Activated CD4-positive, alpha-beta T cell treated with anti-CD3 and anti-CD28 coated beads, Interleukin-2, amount 10 ng/mL, durations not matched to agents 7 days and 5 days (primary cell): Measurements from ENCODE around the gene ZBTB3. TPM values are rescaled to one million over a fixed set of nuclear protein-coding genes. Genes with fewer than 3 reads are reported as not detected.
"Not testable (repeated sequence)": the region's sequence is repeated elsewhere in the genome, so short reads cannot be mapped to it uniquely, and the experiment has no call there.

ENCODE experiments used
- CTCF ChIA-PET: fragments of 350-600 bp; sonication (Branson Sonifier 250); formaldehyde crosslinking; loops from one replicate; lab custom pipeline; 2021; ENCODE audit warnings: antibody characterized with exemption; lab: Charles Lee
- POLR2A ChIA-PET: fragments of 350-600 bp; sonication (Branson Sonifier 250); formaldehyde crosslinking; loops from one replicate; lab custom pipeline; 2021; ENCODE audit warnings: antibody characterized with exemption; lab: Charles Lee
- DNase-seq: peaks from one replicate; pipeline ENCODE4 v3.0.0-alpha.2; 2020
- H3K27ac Mint-ChIP-seq: one replicate; pipeline ENCODE4 v1.8.0; 2021; ENCODE audit warnings: mild to moderate bottlenecking, moderate library complexity, mixed read lengths
- H3K27me3 Mint-ChIP-seq: one replicate; pipeline ENCODE4 v1.8.0; 2021; ENCODE audit warnings: mixed read lengths
- H3K36me3 Mint-ChIP-seq: one replicate; pipeline ENCODE4 v1.8.0; 2021; ENCODE audit warnings: low read depth, mixed read lengths
- H3K4me1 Mint-ChIP-seq: one replicate; pipeline ENCODE4 v1.8.0; 2021; ENCODE audit warnings: mixed read lengths
- H3K4me3 Mint-ChIP-seq: one replicate; pipeline ENCODE4 v1.8.0; 2021; ENCODE audit warnings: mild to moderate bottlenecking, moderate library complexity, mixed read lengths
- H3K9me3 Mint-ChIP-seq: one replicate; pipeline ENCODE4 v1.8.0; 2021; ENCODE audit warnings: mixed read lengths
- total RNA-seq, 2 experiments: library from RNA; stranded (reverse); gene quantifications; one replicate each; pipeline ENCODE4 v1.2.3, GENCODE V29; 2021

The ZBTB3 gene
- total RNA-seq, 2 experiments from 2014 or later = 14.3 to 18.5 TPM

- Mint-ChIP-seq H3K27ac (peak overlapping the region; percentile 95), H3K4me1 (peaks cover 29% of the 10 kb centered on the region), H3K36me3 (peaks cover 18% of the 10 kb centered on the region), H3K4me3 (peak overlapping the region; percentile 92), H3K27me3 (no peaks in the 10 kb centered on the region), H3K9me3 (no peaks in the 10 kb centered on the region)
- POLR2A ChIA-PET = interaction anchor here (0.7 to 1.6 kb wide), 10 partner anchors 14 to 128 kb away, joined by 3 to 7 read pairs (median 4); partner anchors contain the start of genes C11orf98, CSKMT, SLC3A2 and TAF6L
- CTCF ChIA-PET = interaction anchor here (0.6 to 3.7 kb wide), 19 partner anchors 9 to 328 kb away, joined by 3 to 15 read pairs (median 4); partner anchors contain the start of genes HNRNPUL2, POLR2G, SLC3A2 and STX5
- DNase-seq = no peak
Measured at GRCh38 chr11:62752994-62753735, 795 bp downstream of the ZBTB3 start.

DNA sequence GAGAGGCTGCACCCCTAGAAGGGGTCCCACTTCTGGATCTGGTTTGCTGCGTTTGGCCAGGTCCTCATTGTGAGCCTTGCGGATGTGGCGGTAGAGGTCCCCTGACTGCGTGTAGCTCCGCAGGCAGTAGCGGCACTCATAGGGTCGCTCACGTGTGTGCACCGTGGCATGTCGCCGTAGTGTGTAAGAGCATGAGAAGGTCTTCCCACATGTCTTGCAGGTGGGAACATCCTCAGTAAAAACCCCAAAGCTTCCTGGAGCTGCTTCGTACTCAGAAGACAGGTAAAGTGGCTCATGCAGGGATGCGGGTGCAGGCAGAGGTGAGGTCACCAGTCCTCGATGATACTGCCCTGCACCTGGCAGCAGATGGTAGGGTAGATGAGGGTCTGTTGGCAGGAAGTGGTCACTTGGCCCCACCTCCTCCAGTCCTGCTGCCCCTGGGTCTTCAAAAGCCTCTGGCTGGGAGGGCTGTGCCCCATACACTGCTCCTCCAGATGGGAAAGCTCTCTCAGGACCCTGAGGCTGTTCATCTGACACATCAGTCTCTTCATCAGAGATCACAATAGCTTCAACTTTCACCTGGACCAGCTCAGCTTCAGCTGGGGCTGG is 1.7 kb downstream of the ZBTB3 start:
- no peaks in the 10 kb centered on the region for H3K9me3 Mint-ChIP-seq
- H3K27me3 Mint-ChIP-seq = no peaks in the 10 kb centered on the region
- DNase-seq = no peak
- ChIA-PET CTCF (interaction anchor here (1.2 to 3.7 kb wide), 5 partner anchors 9 to 129 kb away, joined by 5 to 13 read pairs (median 10); partner anchors contain the start of genes POLR2G and SLC3A2), POLR2A (interaction anchor here (0.7 kb wide), 1 partner anchor 14 kb away, joined by 3 read pairs; no protein-coding TSS in a partner anchor)
- peaks cover 18% of the 10 kb centered on the region for H3K36me3 Mint-ChIP-seq
- peaks cover 29% of the 10 kb centered on the region for H3K4me1 Mint-ChIP-seq
- H3K27ac Mint-ChIP-seq = peak overlapping the region; percentile 62
- no peak overlapping the region for H3K4me3 Mint-ChIP-seq

- CTCF ChIA-PET, H3K4me3 Mint-ChIP-seq, POLR2A ChIA-PET, H3K9me3 Mint-ChIP-seq, DNase-seq, H3K27me3 Mint-ChIP-seq: not testable (repeated sequence)
- Mint-ChIP-seq H3K4me1 (peaks cover 28% of the 10 kb centered on the region), H3K36me3 (peaks cover 18% of the 10 kb centered on the region), H3K27ac (peak overlapping the region; percentile 57)
Measured at GRCh38 chr11:62749931-62750330, 4.0 kb downstream of the ZBTB3 start.

DNA sequence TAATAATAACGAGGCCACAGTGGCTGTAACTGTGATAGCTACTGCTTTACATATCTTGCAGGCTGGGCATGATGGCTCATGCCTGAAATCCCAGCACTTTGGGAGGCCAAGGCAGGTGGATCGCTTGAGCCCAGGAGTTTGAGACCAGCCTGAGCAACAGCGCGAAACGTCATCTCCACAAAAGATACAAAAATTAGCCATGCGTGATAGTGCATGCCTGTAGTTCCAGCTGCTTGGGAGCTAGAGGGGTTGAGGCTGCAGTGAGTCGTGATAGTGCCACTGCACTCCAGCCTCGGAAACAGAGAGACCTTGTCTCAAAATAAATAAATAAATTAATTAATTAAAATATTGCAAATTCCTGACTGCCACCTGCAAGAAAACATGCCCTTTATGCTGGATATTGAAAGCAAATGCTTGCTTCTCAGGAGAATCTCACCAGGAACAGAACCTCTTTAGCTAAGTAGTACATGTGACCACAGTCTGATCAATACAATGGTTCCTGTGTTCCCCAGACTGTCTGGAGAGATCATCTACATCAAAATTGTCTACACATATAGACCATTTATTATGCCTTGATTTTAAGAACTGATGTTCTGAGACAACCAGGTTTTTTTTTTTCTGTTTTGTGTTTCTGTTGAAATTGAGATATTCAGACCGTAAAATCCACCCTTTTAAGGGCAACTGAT is 6.3 kb downstream of the ZBTB3 start:
- no peak for DNase-seq
- Mint-ChIP-seq H3K4me3 (no peak overlapping the region), H3K9me3 (no peaks in the 10 kb centered on the region), H3K27me3 (no peaks in the 10 kb centered on the region), H3K4me1 (peaks cover 15% of the 10 kb centered on the region), H3K36me3 (peaks cover 13% of the 10 kb centered on the region), H3K27ac (no peak overlapping the region)
- CTCF ChIA-PET = interaction anchor here (1.0 to 1.8 kb wide), 3 partner anchors 11 to 39 kb away, joined by 5 to 6 read pairs (median 5); no protein-coding TSS in a partner anchor
- POLR2A ChIA-PET = no interaction called here

DNA sequence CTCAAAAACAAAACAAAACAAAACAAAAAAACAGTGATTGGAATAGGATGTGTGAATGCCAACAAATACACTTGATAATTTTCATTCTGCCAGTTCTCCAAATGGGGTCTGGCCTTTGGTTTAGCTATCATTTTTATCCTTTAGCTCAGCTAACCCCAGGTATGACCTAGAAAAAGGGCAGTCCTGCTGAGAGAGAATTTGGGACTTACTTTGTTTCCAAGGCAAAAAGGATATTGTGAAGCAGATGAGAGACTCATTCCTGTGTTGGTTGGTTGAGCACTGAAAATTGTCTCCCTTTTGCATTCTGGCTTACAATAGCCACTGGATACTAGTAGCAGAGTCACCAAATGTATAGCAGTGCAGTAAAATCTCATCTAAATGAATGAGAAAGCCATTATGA is 16.8 kb downstream of the ZBTB3 start:
- peaks cover 30% of the 10 kb centered on the region for H3K36me3 Mint-ChIP-seq
- H3K9me3 Mint-ChIP-seq = no peaks in the 10 kb centered on the region
- H3K27me3 Mint-ChIP-seq = no peaks in the 10 kb centered on the region
- DNase-seq = no peak
- ChIA-PET POLR2A (interaction anchor here (0.6 kb wide), 1 partner anchor 9 kb away, joined by 3 read pairs; the partner anchor contains the start of gene TTC9C), CTCF (interaction anchor here (0.6 to 1.8 kb wide), 7 partner anchors 7 to 179 kb away, joined by 3 to 7 read pairs (median 4); partner anchors contain the start of gene ZBTB3)
- H3K4me3 Mint-ChIP-seq = no peak overlapping the region
- peaks cover 8% of the 10 kb centered on the region for H3K4me1 Mint-ChIP-seq
- no peak overlapping the region for H3K27ac Mint-ChIP-seq

DNA sequence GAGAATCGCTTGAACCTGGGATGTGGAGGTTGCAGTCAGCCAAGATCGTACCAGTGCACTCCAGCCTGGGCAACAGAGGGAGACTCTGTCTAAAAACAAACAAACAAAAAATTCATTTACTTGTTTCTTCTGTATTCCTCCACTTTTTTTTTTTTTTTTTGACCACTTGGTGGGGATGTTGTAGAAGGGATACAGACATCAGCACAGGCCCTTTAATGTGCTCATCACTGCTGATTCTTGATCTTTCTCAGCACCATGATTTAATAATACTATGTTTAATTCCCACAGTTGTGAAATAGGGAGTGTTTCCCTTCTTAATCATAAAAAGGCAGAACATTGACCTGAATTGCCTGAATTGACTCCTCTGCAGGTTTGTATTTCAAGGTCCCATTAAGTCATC is 21.1 kb downstream of the ZBTB3 start:
- no peak overlapping the region for H3K4me3 Mint-ChIP-seq
- no peaks in the 10 kb centered on the region for H3K9me3 Mint-ChIP-seq
- POLR2A ChIA-PET = no interaction called here
- CTCF ChIA-PET = interaction anchor here (0.6 kb wide), 2 partner anchors 108 to 123 kb away, joined by 4 to 5 read pairs; no protein-coding TSS in a partner anchor
- peaks cover 31% of the 10 kb centered on the region for H3K36me3 Mint-ChIP-seq
- H3K4me1 Mint-ChIP-seq = peaks cover 28% of the 10 kb centered on the region
- no peak overlapping the region for H3K27ac Mint-ChIP-seq
- H3K27me3 Mint-ChIP-seq = no peaks in the 10 kb centered on the region
- no peak for DNase-seq

GRCh38 chr11:62730076-62730475 is 23.9 kb downstream of the ZBTB3 start:
- DNase-seq, POLR2A ChIA-PET, H3K27me3 Mint-ChIP-seq, H3K9me3 Mint-ChIP-seq: not testable (repeated sequence)
- H3K36me3 Mint-ChIP-seq = peaks cover 44% of the 10 kb centered on the region
- peaks cover 34% of the 10 kb centered on the region for H3K4me1 Mint-ChIP-seq
- CTCF ChIA-PET = interaction anchor here (0.8 to 2.9 kb wide), 4 partner anchors 8 to 57 kb away, joined by 3 to 13 read pairs (median 5); partner anchors contain the start of gene ZBTB3
- H3K27ac Mint-ChIP-seq = peak overlapping the region; percentile 25
- peak overlapping the region; percentile 96 for H3K4me3 Mint-ChIP-seq

GRCh38 chr11:62728171-62728988 is 25.6 kb downstream of the ZBTB3 start, which contains the start of gene TTC9C:
Gene TTC9C (plus strand): TSS chr11:62728486. CDS start chr11:62728849, 363 bp downstream.
- Mint-ChIP-seq H3K9me3 (no peaks in the 10 kb centered on the region), H3K4me1 (peaks cover 50% of the 10 kb centered on the region), H3K27me3 (no peaks in the 10 kb centered on the region), H3K27ac (peak within 1 kb of the TSS; percentile 98), H3K36me3 (peaks cover 60% of the 10 kb centered on the region), H3K4me3 (peak within 1 kb of the TSS; percentile 96)
- ChIA-PET POLR2A (interaction anchor here (0.5 to 1.0 kb wide), 4 partner anchors 8 to 539 kb away, joined by 3 to 9 read pairs (median 3); partner anchors contain the start of gene SLC3A2), CTCF (interaction anchor here (0.6 to 2.9 kb wide), 9 partner anchors 10 to 304 kb away, joined by 3 to 13 read pairs (median 3); partner anchors contain the start of genes POLR2G, SLC3A2, TUT1 and ZBTB3)
- DNase-seq = peak; percentile 89

DNA sequence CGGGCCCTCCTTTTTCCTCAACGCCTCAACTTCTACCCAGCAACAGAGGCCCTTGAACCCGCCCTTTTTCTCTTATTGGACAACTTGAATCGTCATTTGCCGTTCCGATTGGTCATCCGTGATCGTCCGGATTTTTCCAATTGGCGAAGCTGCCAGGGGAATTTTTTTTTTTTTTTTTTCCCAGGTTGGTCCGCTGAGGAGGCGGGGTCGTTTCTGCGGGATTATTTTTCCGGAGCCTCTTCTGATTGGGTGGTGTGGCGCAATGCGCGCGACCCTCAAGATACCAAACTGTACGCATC is 26.1 kb downstream of the ZBTB3 start:
- ChIA-PET POLR2A (interaction anchor here (0.6 to 1.6 kb wide), 7 partner anchors 19 to 539 kb away, joined by 3 to 17 read pairs (median 4); partner anchors contain the start of genes GANAB, SLC3A2 and TUT1), CTCF (interaction anchor here (0.6 to 1.6 kb wide), 14 partner anchors 11 to 900 kb away, joined by 3 to 8 read pairs (median 3); partner anchors contain the start of genes POLR2G, SLC3A2, TMEM179B and TUT1)
- Mint-ChIP-seq H3K27ac (peak overlapping the region; percentile 98), H3K4me3 (peak overlapping the region; percentile 96), H3K27me3 (no peaks in the 10 kb centered on the region), H3K4me1 (peaks cover 49% of the 10 kb centered on the region), H3K36me3 (peaks cover 60% of the 10 kb centered on the region), H3K9me3 (no peaks in the 10 kb centered on the region)
- peak; percentile 93 for DNase-seq

- CTCF ChIA-PET = interaction anchor here (0.6 to 1.6 kb wide), 17 partner anchors 11 to 901 kb away, joined by 3 to 8 read pairs (median 3); partner anchors contain the start of genes POLR2G, SLC3A2, TMEM179B and TUT1
- no peaks in the 10 kb centered on the region for H3K27me3 Mint-ChIP-seq
- POLR2A ChIA-PET = interaction anchor here (0.6 to 1.6 kb wide), 8 partner anchors 18 to 538 kb away, joined by 3 to 17 read pairs (median 4); partner anchors contain the start of genes GANAB, SLC3A2 and TUT1
- H3K27ac Mint-ChIP-seq = peak within 1 kb of the TSS; percentile 98
- DNase-seq = peak; percentile 98
- H3K4me3 Mint-ChIP-seq = peak within 1 kb of the TSS; percentile 96
- no peaks in the 10 kb centered on the region for H3K9me3 Mint-ChIP-seq
- H3K4me1 Mint-ChIP-seq = peaks cover 53% of the 10 kb centered on the region
- H3K36me3 Mint-ChIP-seq = peaks cover 63% of the 10 kb centered on the region
Measured at GRCh38 chr11:62727165-62727871, 26.6 kb downstream of the ZBTB3 start, which contains the start of gene HNRNPUL2. Gene HNRNPUL2 (minus strand): TSS chr11:62727457. CDS start chr11:62727156, 301 bp downstream.
